WTC11 (cell line): ENCODE results near the gene MB.

ENCODE experiments used
- SMAD3 ChIP-seq: sonication (generic); formaldehyde crosslinking; IDR thresholded peaks from 2 replicates; pipeline ENCODE4 v1.8.0; 2022; ENCODE audit warnings: missing genetic modification reagents, mild to moderate bottlenecking, borderline replicate concordance
- TF ChIP-seq, protein P1 (sequence below): sonication (generic); formaldehyde crosslinking; IDR thresholded peaks from 2 replicates; pipeline ENCODE4 v1.8.0; 2022; ENCODE audit warnings: mild to moderate bottlenecking, missing genetic modification reagents

DNA sequence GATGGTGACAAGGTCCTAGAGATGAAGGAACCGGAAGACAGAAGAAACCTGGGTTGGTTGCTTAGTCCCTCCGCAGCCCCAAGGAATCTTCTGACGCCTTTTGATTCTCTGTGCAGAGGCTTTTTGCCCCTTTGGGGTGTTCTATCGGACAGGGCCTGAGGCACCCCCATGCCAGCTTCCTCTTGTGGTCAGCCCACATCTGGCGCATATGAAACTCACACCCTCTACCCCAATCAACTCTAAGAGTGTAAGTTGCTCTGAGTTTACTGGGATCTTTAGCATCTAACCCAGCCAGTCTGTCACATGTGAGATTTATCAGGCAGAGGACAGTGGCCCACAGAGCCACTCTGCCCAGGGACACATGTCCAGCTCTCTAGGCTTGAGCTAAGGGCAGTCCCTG, 59.1 kb downstream of the MB start:
- TF ChIP-seq, protein P1, sequence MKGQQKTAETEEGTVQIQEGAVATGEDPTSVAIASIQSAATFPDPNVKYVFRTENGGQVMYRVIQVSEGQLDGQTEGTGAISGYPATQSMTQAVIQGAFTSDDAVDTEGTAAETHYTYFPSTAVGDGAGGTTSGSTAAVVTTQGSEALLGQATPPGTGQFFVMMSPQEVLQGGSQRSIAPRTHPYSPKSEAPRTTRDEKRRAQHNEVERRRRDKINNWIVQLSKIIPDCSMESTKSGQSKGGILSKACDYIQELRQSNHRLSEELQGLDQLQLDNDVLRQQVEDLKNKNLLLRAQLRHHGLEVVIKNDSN, result no peak
- no peak for TF ChIP-seq SMAD3 (CRISPR knock-in tag)
